GM18870 (cell line): ENCODE results near the gene GNAS.
"Not testable (repeated sequence)": the region's sequence is repeated elsewhere in the genome, so short reads cannot be mapped to it uniquely, and the experiment has no call there.

Experiments used
- ATAC-seq: cut with Tn5 transposase; IDR thresholded peaks from one replicate; pipeline ENCODE4 v1.9.1; 2021; ENCODE audit warnings: moderate library complexity; ENCODE audit not compliant: unreplicated experiment

GNAS gene

GRCh38 chr20:58922036-58922435 lies 69.5 kb downstream of the GNAS start:
- no peak for ATAC-seq

- ATAC-seq, result no peak
Measured at GRCh38 chr20:58923117-58923712, 70.7 kb downstream of the GNAS start.

- no peak for ATAC-seq
Measured at GRCh38 chr20:58926802-58927489, 74.4 kb downstream of the GNAS start.

GRCh38 chr20:58927490-58928061 lies 75.1 kb downstream of the GNAS start:
- ATAC-seq, result no peak

- ATAC-seq, result no peak
Measured at GRCh38 chr20:58930496-58930895, 78.0 kb downstream of the GNAS start.

- no peak for ATAC-seq
Measured at GRCh38 chr20:58932170-58932569, 79.7 kb downstream of the GNAS start.

GRCh38 chr20:58938078-58938477 lies 85.6 kb downstream of the GNAS start:
- no peak for ATAC-seq

GRCh38 chr20:58938541-58938940 lies 86.0 kb downstream of the GNAS start:
- ATAC-seq, result no peak

GRCh38 chr20:58941471-58941870 lies 89.0 kb downstream of the GNAS start:
- no peak for ATAC-seq

- ATAC-seq, result no peak
Measured at GRCh38 chr20:58942549-58942948, 90.0 kb downstream of the GNAS start.

GRCh38 chr20:58944610-58945009 lies 92.1 kb downstream of the GNAS start:
- ATAC-seq, result no peak

GRCh38 chr20:58945965-58946631 lies 93.6 kb downstream of the GNAS start:
- ATAC-seq, result no peak

- ATAC-seq, result not testable (repeated sequence)
Measured at GRCh38 chr20:58947797-58948388, 95.4 kb downstream of the GNAS start.

- ATAC-seq, result no peak
Measured at GRCh38 chr20:58950603-58951002, 98.1 kb downstream of the GNAS start.

GRCh38 chr20:58953050-58953449 lies 100.5 kb downstream of the GNAS start:
- ATAC-seq, result no peak

GRCh38 chr20:58956078-58956477 lies 103.6 kb downstream of the GNAS start:
- no peak for ATAC-seq

GRCh38 chr20:58959652-58960051 lies 107.1 kb downstream of the GNAS start:
- ATAC-seq, result no peak
